MM.1S (cell line): Measurements from ENCODE around the gene SLC5A6.

ENCODE experiments used
- EZH2 ChIP-seq: fragments of 300-600 bp; sonication (generic); optimal IDR thresholded peaks from 2 replicates; pipeline ENCODE3; 2017; ENCODE audit warnings: low read depth, mild to moderate bottlenecking, antibody characterized with exemption, low read length, mixed read lengths
- EZH2phosphoT487 ChIP-seq: fragments of 300-600 bp; sonication (generic); IDR thresholded peaks from 2 replicates; pipeline ENCODE4 v1.6.1; 2018; ENCODE audit warnings: antibody characterized with exemption, low read length
- TF ChIP-seq, protein P1 (sequence below): fragments of 300-600 bp; sonication (generic); IDR thresholded peaks from 2 replicates; pipeline ENCODE4 v1.5.1; 2016; ENCODE audit warnings: antibody characterized with exemption, low read length, mixed read lengths

DNA sequence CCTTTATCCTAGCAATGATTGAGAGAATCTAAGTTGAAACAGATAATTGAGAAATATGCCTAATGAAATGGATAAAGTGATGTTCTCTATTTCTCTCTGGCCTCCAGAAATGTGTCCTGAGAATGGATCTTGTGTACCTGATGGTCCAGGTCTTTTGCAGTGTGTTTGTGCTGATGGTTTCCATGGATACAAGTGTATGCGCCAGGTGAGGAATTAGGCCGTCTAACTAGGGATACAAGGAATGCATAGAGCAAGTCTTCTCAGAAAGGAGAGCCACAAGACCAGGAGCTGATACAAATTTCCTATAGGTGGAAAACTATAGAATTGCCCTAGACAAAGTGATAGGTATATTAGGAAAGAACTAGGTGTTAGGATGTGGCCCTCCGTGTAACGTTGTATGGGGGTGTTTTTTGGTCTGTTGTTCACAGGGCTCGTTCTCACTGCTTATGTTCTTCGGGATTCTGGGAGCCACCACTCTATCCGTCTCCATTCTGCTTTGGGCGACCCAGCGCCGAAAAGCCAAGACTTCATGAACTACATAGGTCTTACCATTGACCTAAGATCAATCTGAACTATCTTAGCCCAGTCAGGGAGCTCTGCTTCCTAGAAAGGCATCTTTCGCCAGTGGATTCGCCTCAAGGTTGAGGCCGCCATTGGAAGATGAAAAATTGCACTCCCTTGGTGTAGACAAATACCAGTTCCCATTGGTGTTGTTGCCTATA lies 4.5 kb upstream of the SLC5A6 start:
- TF ChIP-seq, protein P1, sequence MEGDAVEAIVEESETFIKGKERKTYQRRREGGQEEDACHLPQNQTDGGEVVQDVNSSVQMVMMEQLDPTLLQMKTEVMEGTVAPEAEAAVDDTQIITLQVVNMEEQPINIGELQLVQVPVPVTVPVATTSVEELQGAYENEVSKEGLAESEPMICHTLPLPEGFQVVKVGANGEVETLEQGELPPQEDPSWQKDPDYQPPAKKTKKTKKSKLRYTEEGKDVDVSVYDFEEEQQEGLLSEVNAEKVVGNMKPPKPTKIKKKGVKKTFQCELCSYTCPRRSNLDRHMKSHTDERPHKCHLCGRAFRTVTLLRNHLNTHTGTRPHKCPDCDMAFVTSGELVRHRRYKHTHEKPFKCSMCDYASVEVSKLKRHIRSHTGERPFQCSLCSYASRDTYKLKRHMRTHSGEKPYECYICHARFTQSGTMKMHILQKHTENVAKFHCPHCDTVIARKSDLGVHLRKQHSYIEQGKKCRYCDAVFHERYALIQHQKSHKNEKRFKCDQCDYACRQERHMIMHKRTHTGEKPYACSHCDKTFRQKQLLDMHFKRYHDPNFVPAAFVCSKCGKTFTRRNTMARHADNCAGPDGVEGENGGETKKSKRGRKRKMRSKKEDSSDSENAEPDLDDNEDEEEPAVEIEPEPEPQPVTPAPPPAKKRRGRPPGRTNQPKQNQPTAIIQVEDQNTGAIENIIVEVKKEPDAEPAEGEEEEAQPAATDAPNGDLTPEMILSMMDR: no peak
- TF ChIP-seq EZH2phosphoT487: no peak
- TF ChIP-seq EZH2: no peak
